HepG2 (cell line): ENCODE data around the gene MAPK13. TPM values are rescaled to one million over a fixed set of nuclear protein-coding genes. Genes with fewer than 3 reads are reported as not detected.

Experiments
- ASH2L ChIP-seq: fragments of 300-600, 200-600 bp; sonication (generic); IDR thresholded peaks from 2 replicates; pipeline ENCODE4 v1.7.0; 2017; ENCODE audit warnings: low read depth, mild to moderate bottlenecking, moderate library complexity, mixed read lengths, low read length; ENCODE audit not compliant: insufficient read length
- CC2D1A ChIP-seq: sonication (generic); formaldehyde crosslinking; IDR thresholded peaks from 2 replicates; pipeline ENCODE4 v1.8.1; 2023; ENCODE audit warnings: mild to moderate bottlenecking, missing genetic modification reagents
- LCORL ChIP-seq, 2 experiments: fragments of 450-650 bp in 1 of 2; sonication (generic) in 1 of 2; formaldehyde crosslinking in 1 of 2; IDR thresholded peaks; 2 replicates each; pipeline versions ENCODE4 v1.5.0 to v1.6.1; 2017 to 2020; ENCODE audit warnings: antibody characterized with exemption in 1 of 2, missing genetic modification reagents in 1 of 2
- PITX1 ChIP-seq: sonication (generic); formaldehyde crosslinking; IDR thresholded peaks from 2 replicates; pipeline ENCODE4 v1.5.1; 2020; ENCODE audit warnings: mild to moderate bottlenecking, missing genetic modification reagents
- POLR2AphosphoS2 ChIP-seq: IDR thresholded peaks from 2 replicates; pipeline ENCODE4 v1.6.1; 2011; ENCODE audit warnings: low read depth, low read length, improper control_type of control experiment
- PTBP1 ChIP-seq: fragments of 200-400 bp; formaldehyde crosslinking; IDR thresholded peaks from 2 replicates; pipeline ENCODE4 v1.6.1; 2018; ENCODE audit warnings: low read length, low read depth; ENCODE audit not compliant: poor library complexity, severe bottlenecking
- RFXAP ChIP-seq: sonication (generic); formaldehyde crosslinking; IDR thresholded peaks from 2 replicates; pipeline ENCODE4 v1.4.0; 2020; ENCODE audit warnings: missing genetic modification reagents, borderline replicate concordance
- TCF7L2 ChIP-seq: IDR thresholded peaks from 2 replicates; pipeline ENCODE4 v1.6.1; 2011; ENCODE audit warnings: mild to moderate bottlenecking, low read depth, low read length, moderate library complexity
- THYN1 ChIP-seq: sonication (generic); formaldehyde crosslinking; IDR thresholded peaks from 2 replicates; pipeline ENCODE4 v1.8.1; 2023; ENCODE audit warnings: low read depth, mild to moderate bottlenecking, moderate library complexity, missing genetic modification reagents, borderline replicate concordance
- ZNF205 ChIP-seq: IDR thresholded peaks from 2 replicates; pipeline ENCODE4 v1.6.1; 2018; ENCODE audit warnings: missing biosample characterization, missing genetic modification reagents
- ZNF616 ChIP-seq: sonication (generic); formaldehyde crosslinking; IDR thresholded peaks from 2 replicates; pipeline ENCODE4 v1.5.0; 2020; ENCODE audit warnings: low read depth, mild to moderate bottlenecking, missing genetic modification reagents
- polyA plus RNA-seq, 8 experiments: library from polyadenylated mRNA; depleted of rRNA in 3 of 8; stranded (reverse) in 7 of 8; unstranded in 1 of 8; fragments of >200 nt; fragmentation: Illumina TruSeq in 4 of 8; extraction: Trizol in 4 of 8; gene quantifications; 2 replicates each; pipeline versions ENCODE4 v1.2.1 to v1.2.3, GENCODE V29; 2011 to 2016; ENCODE audit warnings: low read depth in 4 of 8, missing spikeins in 1 of 8, mixed read lengths in 1 of 8; ENCODE audit not compliant: insufficient read depth in 1 of 8
- total RNA-seq, 5 experiments: library from RNA; depleted of rRNA; stranded (reverse); fragments of >200 nt; fragmentation: Illumina TruSeq; extraction: Trizol; gene quantifications; 2 replicates each; pipeline ENCODE4 v1.2.3, GENCODE V29; 2016; ENCODE audit warnings: low read depth in 1 of 5
- TF ChIP-seq, protein P1 (sequence below): sonication (generic); formaldehyde crosslinking; IDR thresholded peaks from 2 replicates; pipeline ENCODE4 v1.4.0; 2020; ENCODE audit warnings: missing genetic modification reagents
- TF ChIP-seq, protein P2 (sequence below): sonication (generic); formaldehyde crosslinking; IDR thresholded peaks from 2 replicates; pipeline ENCODE4 v1.5.1; 2020; ENCODE audit warnings: missing genetic modification reagents, mild to moderate bottlenecking, borderline replicate concordance
- TF ChIP-seq, protein P3 (sequence below), 2 experiments: sonication (generic) in 1 of 2; formaldehyde crosslinking in 1 of 2; IDR thresholded peaks; 2 replicates each; pipeline versions ENCODE4 v1.4.0 to v1.6.1; 2018 to 2020; ENCODE audit warnings: missing genetic modification reagents in 2 of 2, borderline replicate concordance in 1 of 2, low read depth in 1 of 2, mild to moderate bottlenecking in 1 of 2, missing biosample characterization in 1 of 2
- TF ChIP-seq, protein P4 (sequence below): sonication (generic); formaldehyde crosslinking; IDR thresholded peaks from 2 replicates; pipeline ENCODE4 v1.4.0; 2020; ENCODE audit warnings: missing genetic modification reagents
- TF ChIP-seq, protein P5 (sequence below): sonication (generic); formaldehyde crosslinking; IDR thresholded peaks from 2 replicates; pipeline ENCODE4 v1.5.0; 2020; ENCODE audit warnings: mild to moderate bottlenecking, missing genetic modification reagents
- TF ChIP-seq, protein P6 (sequence below): sonication (generic); formaldehyde crosslinking; IDR thresholded peaks from 2 replicates; pipeline ENCODE4 v1.4.0; 2020; ENCODE audit warnings: mild to moderate bottlenecking, missing genetic modification reagents

MAPK13 gene
- total and polyA plus RNA-seq, 2 of the 13 experiments (the other 11 are each of a cell fraction or from before 2014, with no cell fraction given): 12.7 to 43.4 TPM

DNA sequence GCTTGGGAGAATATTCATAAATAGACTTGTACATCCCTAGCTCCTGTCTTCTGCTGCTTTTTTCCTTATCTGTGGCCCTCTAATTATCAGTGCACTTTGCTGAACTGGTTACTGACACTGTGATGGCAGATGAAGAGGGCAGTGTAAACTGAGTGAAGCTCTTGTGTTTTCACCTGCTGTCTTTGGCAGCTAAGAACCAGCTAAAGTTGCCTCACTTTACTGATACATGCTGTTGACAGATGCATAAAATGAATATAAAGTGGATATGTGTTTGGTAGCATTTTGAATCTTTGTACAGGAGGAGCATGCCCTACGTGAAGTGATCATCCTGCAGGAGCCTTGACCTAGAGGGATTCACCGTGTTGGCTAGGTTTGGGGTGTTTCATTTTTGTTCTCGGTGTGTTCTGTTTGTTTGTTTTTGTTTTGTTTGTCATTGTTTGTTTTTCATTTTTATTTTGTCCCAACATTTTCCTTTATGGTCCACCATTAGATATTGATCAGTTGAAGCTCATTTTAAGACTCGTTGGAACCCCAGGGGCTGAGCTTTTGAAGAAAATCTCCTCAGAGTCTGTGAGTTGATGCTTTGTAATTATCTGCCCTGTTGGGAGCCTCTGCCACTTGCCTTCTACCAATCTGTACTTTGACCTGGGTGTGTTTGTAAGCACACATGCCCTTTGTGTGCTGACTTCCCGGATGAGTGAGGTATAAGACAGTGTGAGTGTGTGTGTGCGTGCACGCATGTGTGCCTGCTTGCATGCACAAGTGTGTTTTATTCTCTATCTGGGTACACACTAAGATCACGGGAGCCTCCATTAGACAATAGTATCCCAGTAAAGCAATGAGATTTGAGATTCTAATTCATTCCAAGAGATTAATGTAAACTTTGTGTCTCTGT is 34.6 kb upstream of the MAPK13 start (continued):
- TF ChIP-seq, protein P1, sequence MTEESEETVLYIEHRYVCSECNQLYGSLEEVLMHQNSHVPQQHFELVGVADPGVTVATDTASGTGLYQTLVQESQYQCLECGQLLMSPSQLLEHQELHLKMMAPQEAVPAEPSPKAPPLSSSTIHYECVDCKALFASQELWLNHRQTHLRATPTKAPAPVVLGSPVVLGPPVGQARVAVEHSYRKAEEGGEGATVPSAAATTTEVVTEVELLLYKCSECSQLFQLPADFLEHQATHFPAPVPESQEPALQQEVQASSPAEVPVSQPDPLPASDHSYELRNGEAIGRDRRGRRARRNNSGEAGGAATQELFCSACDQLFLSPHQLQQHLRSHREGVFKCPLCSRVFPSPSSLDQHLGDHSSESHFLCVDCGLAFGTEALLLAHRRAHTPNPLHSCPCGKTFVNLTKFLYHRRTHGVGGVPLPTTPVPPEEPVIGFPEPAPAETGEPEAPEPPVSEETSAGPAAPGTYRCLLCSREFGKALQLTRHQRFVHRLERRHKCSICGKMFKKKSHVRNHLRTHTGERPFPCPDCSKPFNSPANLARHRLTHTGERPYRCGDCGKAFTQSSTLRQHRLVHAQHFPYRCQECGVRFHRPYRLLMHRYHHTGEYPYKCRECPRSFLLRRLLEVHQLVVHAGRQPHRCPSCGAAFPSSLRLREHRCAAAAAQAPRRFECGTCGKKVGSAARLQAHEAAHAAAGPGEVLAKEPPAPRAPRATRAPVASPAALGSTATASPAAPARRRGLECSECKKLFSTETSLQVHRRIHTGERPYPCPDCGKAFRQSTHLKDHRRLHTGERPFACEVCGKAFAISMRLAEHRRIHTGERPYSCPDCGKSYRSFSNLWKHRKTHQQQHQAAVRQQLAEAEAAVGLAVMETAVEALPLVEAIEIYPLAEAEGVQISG (CRISPR knock-in tag): peak; percentile 87
- TF ChIP-seq THYN1 (CRISPR knock-in tag): no peak
- no peak for TF ChIP-seq LCORL (IDR thresholded peaks at IDR 0.05)
- TF ChIP-seq LCORL (CRISPR knock-in tag; IDR thresholded peaks at IDR 0.05): peak; percentile 80
- TF ChIP-seq, protein P2, sequence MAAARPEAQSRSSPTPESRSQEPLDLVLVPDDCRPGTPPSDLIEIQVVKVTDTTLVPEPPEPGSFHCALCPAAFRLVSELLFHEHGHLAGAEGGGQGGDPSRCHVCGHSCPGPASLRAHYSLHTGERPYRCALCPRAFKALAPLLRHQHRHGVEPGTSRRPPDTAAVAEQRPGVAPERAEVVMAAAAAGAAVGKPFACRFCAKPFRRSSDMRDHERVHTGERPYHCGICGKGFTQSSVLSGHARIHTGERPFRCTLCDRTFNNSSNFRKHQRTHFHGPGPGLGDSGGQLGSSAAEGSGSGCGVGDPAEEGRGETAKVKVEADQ (CRISPR knock-in tag): peak; percentile 74; the same call in 1 of the 2 replicates
- TF ChIP-seq PTBP1: no peak
- TF ChIP-seq RFXAP (CRISPR knock-in tag): 0 out of 2 replicates have a peak, but pooled peaks have one; percentile 35
- peak; percentile 99 for TF ChIP-seq ASH2L
- TF ChIP-seq ZNF616: no peak
- TF ChIP-seq, protein P3, sequence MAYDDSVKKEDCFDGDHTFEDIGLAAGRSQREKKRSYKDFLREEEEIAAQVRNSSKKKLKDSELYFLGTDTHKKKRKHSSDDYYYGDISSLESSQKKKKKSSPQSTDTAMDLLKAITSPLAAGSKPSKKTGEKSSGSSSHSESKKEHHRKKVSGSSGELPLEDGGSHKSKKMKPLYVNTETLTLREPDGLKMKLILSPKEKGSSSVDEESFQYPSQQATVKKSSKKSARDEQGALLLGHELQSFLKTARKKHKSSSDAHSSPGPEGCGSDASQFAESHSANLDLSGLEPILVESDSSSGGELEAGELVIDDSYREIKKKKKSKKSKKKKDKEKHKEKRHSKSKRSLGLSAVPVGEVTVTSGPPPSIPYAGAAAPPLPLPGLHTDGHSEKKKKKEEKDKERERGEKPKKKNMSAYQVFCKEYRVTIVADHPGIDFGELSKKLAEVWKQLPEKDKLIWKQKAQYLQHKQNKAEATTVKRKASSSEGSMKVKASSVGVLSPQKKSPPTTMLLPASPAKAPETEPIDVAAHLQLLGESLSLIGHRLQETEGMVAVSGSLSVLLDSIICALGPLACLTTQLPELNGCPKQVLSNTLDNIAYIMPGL (CRISPR knock-in tag; IDR thresholded peaks at IDR 0.05; ENCODE audit: borderline replicate concordance in 1 of 2, low read depth in 1 of 2): peak; percentile 9 to 82; a peak in 1 of 4 replicates
- no peak for TF ChIP-seq TCF7L2
- no peak for TF ChIP-seq POLR2AphosphoS2
- 0 out of 2 replicates have a peak, but pooled peaks have one; percentile 62 for TF ChIP-seq ZNF205 (CRISPR knock-in tag)
- no peak for TF ChIP-seq CC2D1A (CRISPR knock-in tag)
- TF ChIP-seq, protein P4, sequence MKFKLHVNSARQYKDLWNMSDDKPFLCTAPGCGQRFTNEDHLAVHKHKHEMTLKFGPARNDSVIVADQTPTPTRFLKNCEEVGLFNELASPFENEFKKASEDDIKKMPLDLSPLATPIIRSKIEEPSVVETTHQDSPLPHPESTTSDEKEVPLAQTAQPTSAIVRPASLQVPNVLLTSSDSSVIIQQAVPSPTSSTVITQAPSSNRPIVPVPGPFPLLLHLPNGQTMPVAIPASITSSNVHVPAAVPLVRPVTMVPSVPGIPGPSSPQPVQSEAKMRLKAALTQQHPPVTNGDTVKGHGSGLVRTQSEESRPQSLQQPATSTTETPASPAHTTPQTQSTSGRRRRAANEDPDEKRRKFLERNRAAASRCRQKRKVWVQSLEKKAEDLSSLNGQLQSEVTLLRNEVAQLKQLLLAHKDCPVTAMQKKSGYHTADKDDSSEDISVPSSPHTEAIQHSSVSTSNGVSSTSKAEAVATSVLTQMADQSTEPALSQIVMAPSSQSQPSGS (CRISPR knock-in tag): peak; percentile 91
- TF ChIP-seq PITX1 (CRISPR knock-in tag): peak; percentile 80
- TF ChIP-seq, protein P5, sequence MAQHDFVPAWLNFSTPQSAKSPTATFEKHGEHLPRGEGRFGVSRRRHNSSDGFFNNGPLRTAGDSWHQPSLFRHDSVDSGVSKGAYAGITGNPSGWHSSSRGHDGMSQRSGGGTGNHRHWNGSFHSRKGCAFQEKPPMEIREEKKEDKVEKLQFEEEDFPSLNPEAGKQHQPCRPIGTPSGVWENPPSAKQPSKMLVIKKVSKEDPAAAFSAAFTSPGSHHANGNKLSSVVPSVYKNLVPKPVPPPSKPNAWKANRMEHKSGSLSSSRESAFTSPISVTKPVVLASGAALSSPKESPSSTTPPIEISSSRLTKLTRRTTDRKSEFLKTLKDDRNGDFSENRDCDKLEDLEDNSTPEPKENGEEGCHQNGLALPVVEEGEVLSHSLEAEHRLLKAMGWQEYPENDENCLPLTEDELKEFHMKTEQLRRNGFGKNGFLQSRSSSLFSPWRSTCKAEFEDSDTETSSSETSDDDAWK (CRISPR knock-in tag): no peak
- TF ChIP-seq, protein P6, sequence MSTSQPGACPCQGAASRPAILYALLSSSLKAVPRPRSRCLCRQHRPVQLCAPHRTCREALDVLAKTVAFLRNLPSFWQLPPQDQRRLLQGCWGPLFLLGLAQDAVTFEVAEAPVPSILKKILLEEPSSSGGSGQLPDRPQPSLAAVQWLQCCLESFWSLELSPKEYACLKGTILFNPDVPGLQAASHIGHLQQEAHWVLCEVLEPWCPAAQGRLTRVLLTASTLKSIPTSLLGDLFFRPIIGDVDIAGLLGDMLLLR (CRISPR knock-in tag): 0 out of 2 replicates have a peak, but pooled peaks have one; percentile 51
